SKM-1 (cell line): ENCODE data around the gene CORO1C.

Experiments
- DNase-seq: peaks from one replicate; lab custom pipeline; 2025; ENCODE audit not compliant: unreplicated experiment; lab: John Stamatoyannopoulos, UW

Gene CORO1C

DNA sequence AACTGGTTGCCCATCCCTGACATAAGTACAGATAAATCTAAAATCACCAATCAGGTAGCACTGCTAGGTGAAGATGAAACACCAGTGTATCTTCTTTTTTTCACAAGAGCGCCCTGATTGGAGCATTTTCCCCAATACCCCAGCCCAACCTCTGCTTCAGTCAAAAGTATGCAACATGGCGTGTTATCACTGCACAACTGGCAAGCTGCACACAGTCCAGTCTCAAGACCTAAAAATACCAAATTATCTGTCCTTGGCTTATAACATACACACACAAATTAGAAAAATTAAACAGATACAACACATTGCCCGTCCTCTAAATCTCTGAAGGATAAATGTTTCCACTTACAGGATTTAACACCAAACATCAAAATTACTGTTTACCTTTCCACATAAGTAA is 77.4 kb downstream of the CORO1C start:
- DNase-seq: no peak

DNA sequence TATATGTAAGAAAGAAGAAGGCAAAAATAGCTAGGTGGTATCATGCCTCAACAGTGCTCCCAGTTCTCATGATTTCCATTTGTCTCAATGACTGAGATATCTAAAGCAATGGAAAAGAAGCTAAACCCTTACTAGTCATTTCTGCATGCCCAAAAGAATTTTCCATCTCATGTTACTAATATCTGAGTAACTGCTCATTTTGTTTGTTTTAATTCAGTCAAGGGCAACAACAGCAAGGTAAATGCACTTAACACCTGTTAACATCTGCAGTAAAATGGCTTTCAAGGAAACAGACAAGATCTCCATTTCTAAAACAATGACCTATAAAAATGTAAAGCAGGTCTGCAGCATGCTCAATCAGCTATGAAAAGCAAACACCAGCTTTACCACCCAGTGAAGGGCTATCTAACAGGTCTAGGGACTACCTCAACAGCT is 78.2 kb downstream of the CORO1C start:
- no peak for DNase-seq

DNA sequence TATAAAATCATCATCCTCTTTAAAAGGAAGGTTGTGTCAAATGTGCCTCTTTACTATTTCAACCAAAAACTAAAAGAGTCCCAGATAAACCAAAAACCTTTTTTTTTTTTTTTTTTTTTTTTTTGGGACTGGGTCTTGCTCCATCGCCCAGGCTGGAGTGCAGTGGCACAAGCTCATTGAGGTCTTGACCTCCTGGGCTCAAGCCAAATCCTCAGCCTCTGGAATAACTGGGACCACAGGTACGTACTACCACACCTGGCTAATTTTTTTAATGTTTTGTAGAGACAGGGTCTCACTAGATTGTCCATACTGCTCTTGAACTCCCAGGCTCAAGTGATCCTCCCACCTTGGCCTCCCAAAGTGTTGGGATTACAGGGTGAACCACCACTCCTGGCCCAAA is 81.2 kb downstream of the CORO1C start:
- no peak for DNase-seq

DNA sequence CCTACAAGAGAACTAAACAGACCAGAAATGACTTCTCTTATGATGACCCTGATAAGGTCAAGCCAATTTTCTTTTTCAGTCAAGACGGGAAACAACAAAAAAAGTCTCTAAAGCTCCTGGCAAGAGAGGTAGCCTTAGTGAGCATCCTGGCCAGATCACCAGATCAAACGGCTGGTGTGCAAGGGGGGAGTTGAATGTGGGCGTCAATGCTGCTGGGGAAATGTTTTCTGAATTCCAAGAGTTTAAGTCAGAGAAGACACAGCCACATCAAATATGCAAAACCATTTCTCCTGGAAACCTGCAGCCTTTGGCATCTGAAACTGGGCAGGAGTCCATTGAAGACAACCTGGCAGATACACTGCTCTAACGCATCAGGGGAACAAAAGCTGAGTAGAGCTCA is 81.6 kb downstream of the CORO1C start:
- DNase-seq: no peak

DNA sequence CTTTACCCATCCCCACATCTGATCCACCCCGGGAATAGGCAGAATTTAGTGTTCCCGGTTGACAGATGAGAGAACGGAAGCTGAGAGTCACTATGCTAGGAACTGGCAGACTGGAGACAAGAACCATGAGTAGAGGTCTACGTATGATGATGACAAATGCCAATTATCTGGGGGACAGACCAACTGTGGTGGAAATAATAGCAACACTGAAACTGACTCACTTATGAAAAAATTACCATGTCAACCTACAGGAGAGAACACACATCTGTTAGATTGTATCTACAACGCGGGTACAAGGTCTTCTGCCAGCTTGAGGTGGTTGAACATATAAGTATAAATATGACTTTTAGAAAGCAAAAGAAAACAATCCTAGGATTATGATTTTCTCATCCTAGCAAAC is 82.2 kb downstream of the CORO1C start:
- DNase-seq: no peak

DNA sequence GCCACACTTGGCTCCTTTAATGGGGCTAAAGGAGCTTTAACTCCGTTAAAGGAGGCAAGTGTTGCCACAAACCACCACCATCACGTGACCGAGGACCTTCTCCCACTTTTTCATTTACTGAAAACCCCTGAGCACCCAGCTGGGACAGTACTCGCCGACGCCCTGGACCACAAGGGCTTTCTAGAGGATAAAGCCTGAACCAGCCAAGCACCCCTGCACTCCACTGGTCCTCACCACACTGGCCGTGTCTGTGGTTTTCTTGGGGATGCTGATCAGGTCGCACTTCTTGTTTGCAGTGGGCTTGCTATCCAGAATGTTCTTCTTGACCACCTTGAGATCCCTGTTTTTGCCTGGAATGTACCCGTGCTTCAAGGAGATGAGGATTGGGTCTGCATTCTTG is 82.9 kb downstream of the CORO1C start:
- no peak for DNase-seq

DNA sequence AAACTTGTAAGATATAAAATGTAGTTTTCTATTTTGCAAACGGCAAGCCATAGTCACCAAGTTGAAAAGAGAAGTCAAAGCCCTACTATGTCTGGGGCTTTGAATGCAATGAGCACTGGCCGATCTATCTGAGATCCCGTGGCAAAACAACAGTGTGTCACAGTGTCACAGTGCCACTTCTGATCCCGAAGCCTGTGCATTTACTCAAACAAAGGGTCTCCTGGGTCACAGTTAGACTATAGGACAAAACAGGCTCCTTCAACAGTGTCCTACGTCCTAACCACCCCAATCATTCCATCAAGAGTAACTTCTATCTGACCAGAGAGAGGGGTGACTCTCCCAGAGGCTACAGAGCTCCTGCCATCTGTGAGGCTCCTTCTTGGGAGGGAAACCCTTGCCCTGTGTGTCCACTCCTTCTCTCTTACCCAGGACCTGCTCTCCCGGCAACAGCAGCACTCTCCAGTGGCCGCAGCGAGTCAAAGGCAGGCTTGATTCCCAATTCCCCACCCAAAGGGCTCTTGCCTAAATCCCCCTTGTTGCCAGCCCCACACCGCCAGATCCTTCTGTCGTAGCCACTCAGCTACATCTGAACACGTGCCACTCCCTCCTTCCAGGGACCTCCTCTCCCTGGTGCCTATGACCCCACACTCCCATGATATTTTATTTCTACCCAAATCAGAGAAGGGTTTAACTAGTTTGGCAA is 83.6 kb downstream of the CORO1C start:
- DNase-seq: no peak

DNA sequence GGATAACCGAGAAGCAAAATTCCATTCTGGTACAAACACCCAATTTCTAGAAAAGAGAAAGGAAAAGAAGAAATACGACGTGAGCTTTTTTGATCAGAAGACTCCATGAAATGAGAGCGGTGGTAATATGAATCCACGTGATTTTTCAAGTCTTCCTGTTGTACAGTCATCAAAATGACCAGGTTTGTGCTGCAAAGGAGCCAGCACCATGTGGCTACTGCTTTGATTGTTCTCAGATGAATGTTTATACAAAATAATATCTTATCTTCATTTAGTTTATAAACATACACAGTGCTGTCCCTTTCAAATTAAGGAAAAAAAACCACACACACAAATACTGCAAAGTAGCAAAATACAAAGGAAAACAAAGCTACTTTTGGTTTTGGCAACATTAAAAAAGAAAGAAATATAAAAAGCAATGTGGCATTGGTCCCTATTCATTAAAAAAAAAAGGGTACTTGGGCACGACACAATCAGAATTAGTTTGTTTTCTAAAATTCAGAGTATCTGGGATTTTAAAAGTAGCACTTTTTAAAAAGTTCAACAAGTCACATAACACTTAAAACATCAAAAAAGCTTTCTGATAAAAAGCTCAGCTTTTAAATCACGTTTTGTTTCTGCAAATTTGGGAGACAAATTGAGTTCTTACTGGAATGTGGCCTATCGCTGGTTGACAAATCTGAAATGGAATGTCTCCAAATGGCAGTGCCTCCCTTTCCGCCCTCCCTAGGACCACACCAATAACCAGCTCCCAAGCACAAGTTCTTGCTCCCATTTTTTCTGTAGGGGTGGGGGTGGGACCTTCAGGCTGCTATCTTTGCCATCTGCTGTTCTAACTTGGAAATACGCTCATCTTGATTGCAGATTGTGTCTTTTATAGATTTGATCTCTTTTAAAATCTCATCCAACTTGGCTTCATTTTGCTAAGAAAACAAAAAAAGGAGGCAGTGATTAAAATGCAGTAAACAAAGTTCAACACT is 84.4 kb downstream of the CORO1C start:
- DNase-seq: no peak

DNA sequence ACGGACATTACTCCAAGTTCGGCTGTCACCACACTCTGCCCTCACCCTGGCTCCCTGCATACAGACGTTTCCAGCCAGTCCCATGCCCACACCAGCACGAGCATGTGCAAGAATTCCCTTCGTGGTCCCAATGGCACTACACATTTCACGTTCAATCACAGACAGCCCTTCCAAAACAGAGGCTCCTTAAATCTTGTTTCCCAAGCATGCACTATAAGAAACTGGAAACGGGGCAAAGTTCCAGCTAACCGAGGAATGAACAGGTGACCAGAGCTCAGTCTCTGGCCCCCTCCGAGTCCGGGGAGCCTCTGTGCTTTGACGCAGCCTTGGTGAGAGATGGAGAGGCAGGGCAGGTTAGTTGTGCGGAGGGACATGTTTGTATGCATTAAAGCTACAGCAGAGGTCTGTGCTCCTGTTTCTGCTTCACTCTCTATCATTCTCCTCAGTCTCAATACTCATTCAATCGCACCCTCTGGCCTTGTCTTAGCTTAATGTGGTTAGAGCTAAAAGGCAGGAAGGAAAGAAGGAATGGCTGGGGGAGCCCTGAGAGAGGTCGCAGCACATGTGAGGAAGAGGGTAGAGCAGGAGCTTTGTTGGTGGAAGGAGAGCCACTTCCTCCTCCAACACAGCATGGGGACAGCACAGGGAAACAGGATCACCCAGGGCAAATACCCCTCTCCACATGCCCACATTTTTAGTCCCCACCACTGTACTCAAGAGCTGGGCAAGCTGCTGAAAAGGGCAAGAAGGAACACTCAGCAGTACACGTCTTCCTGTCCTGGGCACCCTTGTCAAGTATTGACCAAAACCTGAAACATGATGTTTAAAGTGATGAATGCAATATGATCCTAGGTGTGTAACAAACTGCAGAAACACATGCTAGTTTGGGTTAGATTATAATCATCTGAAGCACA is 85.4 kb downstream of the CORO1C start:
- no peak for DNase-seq

DNA sequence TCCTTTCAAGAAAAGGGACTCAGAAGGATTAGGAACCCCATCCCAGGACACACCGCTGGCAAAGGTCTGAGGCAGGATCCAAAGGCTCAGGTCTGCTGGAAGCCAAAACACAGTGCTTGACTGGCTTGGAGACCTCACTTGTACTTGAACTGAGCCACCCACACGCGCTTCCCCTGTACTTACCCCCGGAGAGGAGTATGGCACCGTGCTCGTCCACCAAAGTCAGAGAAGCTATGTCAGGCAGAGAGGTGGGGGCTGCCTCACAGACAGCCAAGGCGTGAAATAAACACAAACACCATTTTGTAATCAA is 86.6 kb downstream of the CORO1C start:
- no peak for DNase-seq

DNA sequence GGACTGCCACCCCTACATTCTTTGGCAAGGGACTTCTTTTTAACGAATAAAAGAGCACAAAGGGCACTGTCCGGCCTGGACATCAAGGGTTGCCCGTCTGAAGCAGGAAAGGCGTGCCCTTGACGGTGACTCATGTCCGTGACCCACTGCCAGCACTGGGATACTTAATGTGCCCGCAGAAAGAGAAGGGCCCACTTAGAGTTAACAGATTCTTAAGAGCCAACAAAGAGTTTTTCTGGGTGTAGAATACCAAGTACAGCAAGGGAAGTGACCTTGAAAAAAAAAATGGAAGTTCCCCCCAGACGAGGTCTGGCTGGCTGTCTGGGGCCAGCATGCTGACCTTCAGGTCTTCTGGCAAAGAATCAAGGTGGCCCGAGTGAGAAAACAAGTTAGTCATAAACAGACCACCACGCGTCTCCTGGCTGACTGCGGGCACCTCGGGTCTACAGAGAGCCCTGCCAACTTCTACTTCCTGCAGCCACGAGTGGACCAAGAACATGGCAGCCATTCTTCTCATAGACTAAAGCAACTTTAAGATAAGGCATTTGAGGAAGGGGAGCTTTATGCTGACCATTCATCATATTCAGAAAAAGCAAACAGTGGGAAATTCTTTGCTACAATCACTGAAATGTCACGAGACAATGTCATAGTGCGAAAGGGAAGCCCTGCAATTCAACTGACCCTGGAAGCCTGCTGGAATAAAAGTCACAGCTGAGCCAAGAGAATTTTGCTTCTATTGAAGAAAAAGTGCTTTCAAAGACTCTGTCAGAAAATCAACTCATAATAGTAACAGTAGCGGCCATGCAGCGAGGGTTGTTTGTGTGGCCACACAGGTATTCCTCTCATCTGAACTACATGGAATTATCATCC is 87.1 kb downstream of the CORO1C start:
- DNase-seq: no peak

DNA sequence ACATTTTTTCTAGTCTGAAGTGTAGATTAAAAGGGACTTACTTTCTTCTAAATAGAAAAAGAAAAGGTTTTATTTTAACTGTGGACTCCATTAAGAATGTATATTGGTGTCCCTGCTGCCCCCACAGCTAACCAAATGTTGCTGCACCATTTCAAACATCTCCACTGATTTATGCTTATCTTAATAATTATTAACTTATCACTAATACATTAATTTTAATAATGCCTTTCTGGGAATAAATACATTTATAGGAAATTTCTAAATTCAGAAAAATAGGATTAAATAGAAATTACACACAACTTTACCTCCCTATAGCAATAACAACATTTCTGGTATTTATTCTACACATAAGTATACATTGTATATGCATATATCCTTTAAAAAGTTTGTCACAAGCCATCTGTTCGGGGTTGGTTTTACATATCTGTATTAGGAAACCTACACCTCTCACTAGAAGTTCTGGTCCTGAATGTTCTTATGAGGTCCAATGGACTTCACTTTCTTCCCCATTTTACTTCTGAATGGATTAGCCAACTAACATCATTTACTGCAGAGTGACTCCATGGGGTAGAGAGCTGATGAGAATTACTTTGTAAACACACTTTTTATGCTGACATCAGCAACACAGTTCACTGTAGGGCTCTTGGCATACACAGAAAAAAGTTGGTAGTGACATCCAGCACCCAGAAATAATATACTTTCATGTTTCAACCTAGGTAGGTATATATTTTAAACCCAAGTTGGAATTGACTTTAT is 88.2 kb downstream of the CORO1C start:
- DNase-seq: no peak

DNA sequence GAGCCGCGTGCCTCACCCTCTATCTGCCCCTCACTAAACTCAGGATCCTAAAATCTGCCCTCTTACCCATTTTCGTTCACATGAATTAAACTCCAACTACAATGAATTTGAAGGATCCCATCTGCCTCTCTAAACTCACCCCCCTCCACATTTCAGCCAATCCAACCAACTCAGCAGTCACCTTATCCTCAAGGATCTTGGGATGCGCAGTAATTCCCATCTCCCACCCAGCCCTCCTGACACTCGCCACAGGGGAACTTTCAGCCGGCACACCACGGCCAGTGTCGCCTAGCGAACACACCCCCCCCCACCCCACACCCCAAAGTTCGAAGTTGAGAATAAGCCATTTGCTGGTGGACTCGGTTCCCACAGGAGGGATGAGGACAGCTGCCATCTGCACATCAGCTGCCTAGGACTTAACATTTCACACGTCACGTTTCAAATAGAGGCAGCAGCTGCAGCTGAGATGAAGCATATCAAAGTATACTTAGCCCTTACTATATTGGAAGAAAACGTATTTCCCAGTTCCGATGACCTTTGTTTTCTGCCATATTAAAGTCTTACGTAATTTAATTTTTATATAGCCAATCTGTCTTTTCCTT is 88.9 kb downstream of the CORO1C start:
- DNase-seq: no peak

DNA sequence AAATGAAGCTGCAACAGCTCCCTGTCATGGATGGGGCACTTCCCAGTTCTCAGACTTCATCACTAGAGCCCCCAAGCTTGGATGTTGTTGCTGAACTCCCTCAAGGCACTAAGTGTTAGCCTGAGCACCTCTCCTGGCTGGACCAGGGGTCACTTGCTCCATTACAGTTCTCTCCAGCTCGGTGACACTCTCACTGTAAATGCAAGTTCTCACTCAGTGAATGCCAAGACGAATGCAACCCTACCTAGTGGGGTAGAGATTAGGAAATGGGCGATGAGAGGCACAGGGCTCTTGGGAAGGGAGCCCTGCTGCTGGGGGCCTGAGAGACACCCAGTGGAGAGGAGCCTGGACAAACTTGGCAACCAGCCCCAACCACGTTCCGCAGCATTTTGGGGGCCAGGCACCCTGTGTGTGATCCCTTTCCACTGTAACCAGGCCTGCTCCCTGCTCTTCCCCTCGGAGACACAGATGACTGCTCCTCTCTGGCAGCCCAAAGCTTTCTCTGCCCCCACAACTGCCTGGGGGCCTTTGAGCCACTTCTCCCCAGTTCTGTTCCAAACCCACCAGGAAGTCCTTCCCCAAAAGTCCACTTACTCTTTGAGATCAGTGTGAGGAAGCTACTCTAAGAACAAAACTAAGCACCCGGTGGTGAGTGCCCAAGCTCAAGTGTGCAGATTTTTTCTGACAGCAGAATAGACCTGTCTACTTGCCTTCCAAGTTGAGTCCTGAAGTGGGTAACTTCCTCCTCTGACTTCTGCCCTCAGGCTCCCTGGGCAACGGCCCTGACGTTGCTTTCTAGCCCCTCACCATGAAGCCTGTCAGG is 89.7 kb downstream of the CORO1C start:
- no peak for DNase-seq

DNA sequence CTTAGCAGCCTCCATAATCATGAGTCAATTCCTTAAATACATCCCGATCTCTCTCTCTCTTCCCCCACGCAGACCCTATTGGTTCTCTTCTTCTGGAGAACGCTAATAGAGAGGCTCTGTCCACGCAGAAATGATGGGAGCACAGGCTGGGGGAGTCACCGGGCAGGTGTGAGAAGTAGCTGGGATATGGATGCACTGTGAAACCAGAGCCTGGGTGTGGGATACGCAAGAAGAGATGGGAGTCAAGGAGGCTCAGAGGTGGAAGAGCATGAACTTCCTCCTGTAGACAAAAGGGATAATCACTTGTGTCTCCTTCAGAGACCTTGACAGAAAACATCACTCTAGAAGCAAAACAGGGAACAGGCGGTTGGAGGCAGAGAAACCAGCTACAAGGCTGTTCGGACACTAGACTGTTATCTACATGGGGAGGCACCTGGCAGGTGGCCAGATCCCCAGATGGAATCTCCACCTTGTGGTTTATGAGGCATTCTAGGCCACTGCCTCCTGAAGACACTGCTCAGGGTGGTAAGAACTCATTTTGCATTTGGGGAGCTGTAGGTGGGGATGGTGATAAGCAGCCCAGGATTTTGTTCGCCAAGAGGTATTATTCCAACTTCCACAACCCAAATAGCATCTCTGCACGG is 90.4 kb downstream of the CORO1C start:
- DNase-seq: no peak

DNA sequence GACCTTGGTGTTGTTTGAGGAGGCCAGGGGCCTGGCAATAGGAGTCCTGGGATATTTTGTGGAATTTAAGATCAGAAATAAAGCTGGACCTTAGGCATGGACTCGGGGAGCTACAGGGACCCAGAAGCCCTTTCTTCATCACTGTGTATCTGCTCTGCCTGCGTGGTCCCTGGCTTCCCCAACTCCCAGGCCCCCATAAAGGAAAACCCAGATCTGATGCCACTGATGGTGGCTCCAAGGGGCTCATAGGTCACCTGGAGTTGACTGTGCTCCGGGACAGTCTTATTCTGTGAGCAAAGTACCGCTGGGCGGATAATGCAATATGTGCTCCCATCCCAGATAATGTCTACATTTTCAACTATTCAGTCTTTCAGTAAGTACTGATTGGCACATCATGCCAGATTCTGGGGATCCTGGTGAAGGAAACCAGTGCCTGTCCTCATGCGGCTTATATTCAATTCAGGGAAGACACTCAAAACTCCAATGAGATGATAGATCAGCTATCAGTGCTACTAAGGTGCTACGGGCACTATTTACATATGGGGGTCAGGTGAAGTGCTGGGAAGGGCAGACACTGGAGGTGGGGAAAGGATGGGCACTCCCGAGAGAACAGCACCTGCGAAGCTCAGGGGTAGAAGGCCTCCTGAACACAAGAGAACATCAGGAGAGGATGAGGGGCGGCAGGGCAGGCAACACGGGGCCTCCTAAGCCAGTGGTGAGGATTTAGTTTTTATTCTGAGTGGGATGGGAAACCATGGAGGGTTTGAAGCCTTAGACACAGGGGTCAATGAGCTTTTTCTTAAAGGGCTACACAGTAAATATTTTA is 92.1 kb downstream of the CORO1C start:
- no peak for DNase-seq
